ENCODE data around the gene GNG3.

Gene GNG3

DNA sequence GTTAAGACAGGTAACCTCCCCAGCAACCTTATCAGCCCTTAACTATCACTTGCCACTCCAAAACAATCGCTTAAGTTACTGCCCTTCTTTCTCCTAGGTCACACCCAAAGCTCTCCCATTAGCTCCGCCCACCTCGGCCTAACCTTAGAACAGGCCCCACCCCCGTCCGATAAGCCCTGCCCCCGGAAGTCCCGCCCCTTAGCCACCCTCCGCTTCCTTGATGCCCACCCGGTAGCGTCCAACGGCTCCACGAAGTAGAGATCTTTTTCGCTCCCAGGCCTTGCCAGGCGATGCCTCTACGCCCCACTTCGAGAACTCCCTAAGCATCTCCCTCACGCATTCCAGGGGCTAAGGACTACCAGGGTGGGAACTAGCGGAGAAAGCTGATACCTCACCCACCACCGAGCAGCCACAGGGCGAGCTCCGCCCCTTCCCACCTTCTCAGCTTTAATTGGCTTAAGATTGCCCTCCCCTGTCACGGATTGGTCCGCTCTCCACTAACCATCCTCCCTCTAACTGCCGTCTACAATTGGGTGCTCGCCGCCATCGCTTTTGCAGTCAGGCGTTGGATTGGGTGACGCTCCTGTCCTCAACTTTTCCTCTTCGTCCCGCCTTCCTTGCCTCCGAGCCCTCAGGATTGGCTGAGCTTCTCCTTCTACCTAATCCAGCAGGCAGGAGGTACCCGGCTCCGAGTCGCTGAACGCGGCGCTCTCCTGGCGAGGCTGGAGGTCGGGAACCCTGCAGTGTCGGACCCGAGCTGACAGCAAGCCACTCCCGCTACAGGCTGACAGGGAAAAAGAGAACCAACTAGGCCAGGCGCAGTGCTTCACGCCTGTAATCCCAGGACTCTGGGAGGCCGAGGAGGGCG is 46.5 kb downstream of the GNG3 start, which contains the start of gene ZBTB3:
Gene ZBTB3, minus strand, starts transcription at position 425 of the 868 bp plus-strand sequence. CDS start 496 bp downstream, outside the sequence.
- peak; percentile 94 to 95 for DNase-seq (ENCODE audit: extremely low read depth in 1 of 2, low read depth in 1 of 2)

DNA sequence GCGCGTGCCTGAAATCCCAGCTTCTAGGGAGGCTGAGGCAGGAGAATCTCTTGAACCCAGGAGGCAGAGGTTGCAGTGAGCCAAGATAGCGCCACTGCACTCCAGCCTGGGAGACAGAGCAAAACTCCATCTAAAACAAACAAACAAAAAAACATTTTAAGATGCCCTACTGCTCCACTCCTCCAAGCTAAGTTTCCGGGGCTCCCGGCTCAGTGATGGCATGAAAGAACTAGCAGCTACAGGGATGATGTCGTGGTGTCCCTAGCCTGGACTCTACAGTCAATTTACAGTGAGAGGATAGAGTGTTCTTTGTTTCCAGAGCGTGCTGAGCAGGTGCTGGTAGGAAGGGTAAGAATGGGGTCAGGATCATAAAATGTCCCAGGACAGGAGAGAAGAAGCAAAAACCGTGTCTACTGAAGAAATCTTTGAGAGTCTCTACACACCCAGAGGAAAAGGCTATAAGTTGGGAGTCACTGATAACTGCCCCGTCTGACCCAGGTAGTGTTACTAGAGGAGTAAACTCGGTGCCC is 47.7 kb downstream of the GNG3 start:
- DNase-seq (ENCODE audit: extremely low read depth in 1 of 2, low read depth in 1 of 2): no peak

DNA sequence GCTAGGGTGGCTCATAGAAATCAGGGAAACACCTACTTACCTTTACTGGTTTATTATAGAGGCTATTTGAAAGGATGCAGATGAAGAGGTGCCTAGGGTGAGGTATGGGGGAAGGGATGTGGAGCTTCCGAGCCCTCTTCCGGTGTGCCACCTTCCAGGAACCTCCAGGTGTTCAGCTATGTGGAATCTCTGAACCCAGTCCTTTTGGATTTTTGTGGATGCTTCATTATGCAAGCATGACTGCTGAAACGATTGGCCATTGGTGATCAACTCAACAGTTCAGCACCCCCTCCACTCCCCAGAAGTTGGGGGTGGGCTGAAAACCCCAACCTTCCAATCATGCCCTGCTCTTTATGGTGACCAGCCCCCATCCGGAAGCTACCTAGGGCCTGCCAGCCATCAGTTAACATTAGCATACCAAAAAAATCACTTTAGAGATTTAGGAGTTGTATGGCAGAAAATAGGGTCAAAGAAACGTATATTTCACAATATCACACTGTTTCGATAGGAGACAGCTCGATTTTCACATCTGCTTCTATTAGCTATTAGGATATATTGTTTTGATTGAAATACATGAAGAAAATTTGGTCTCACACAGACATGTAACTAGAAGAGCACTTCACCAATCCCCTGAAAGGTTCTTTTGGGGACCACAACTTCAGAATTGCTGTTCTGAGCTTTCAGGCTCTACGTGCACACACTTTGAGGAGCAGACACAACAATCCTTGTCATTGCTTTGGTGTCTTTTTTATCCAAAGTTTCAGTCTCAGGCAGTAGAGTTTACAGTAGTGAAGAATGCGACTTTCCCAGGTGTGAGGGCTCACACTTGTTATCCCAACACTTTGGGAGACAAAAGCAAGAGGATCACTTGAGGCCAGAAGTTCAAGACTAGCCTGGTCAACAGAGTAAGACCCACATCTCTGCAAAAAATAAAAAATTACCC is 50.6 kb downstream of the GNG3 start:
- no peak for DNase-seq (ENCODE audit: extremely low read depth in 1 of 2, low read depth in 1 of 2)
